GM21576 (cell line): ENCODE results near the gene UTP15.

Experiments
- ATAC-seq: cut with Tn5 transposase; IDR thresholded peaks from one replicate; pipeline ENCODE4 v1.9.1; 2021; ENCODE audit warnings: mild to moderate bottlenecking, moderate library complexity; ENCODE audit not compliant: unreplicated experiment

Gene UTP15

GRCh38 chr5:73565139-73565968 is at the start of gene UTP15, which contains the start of gene ANKRA2:
UTP15 (plus strand) TSS chr5:73565743; CDS start chr5:73567345, 1,602 bp downstream.
ANKRA2 (minus strand) TSS chr5:73565639; CDS start chr5:73562881, 2,758 bp downstream.
- ATAC-seq: peak; percentile 96

DNA sequence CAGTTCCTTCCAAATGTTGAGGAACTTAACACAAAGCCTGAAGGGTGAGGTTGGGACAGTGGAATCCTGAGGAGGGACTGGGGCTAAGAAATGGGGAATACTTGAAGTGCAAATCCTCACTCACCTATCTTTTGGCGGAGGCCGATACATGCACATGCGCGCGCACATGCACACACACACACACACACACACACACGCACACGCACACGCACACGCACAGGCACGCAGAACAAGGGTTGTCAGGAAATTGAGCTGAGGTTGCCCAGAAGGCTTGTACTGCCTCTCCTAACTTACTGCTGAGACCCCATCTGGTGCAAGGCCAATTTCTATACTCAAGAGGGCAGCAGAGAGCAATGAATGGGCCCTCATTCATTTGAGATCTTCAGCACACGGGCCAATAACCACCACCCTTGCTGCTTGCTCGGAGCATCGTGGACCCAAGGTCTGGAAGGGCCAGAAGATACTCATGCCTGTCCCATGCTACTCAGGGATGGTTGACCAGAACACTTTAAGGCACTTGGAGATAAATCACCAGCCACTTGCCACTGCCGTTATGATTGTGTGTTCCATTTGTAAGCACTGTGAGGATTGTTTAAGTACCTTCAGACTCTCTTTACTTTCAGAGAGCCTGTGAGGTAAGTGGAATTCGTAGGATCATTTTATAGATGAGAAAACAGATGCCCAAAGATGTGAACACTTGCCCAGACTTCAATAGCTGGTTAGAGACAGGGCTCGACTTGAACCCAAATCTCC is 45.8 kb upstream of the UTP15 start:
- ATAC-seq: peak; percentile 99

DNA sequence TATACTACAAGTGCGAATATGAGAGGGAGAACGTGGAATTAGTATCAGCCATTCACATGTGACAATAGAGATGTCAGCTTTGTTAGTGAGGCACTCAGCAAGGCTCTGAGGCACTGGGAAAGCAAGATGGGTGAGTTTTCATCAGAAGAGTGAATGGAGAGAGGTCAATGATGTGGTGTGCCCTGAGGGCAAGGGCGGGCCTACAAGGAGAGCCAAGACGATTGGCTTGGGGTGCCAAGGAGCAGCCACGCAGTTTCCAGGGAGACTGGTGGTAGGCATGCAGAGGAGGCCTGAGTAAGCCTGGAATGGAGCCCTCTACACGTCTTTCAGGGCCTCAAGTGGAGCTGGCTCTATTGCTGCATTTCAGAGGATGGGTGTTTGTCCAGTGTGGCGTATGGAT is 42.6 kb upstream of the UTP15 start:
- ATAC-seq: no peak

GRCh38 chr5:73523861-73524260 is 41.7 kb upstream of the UTP15 start:
- ATAC-seq: no peak

DNA sequence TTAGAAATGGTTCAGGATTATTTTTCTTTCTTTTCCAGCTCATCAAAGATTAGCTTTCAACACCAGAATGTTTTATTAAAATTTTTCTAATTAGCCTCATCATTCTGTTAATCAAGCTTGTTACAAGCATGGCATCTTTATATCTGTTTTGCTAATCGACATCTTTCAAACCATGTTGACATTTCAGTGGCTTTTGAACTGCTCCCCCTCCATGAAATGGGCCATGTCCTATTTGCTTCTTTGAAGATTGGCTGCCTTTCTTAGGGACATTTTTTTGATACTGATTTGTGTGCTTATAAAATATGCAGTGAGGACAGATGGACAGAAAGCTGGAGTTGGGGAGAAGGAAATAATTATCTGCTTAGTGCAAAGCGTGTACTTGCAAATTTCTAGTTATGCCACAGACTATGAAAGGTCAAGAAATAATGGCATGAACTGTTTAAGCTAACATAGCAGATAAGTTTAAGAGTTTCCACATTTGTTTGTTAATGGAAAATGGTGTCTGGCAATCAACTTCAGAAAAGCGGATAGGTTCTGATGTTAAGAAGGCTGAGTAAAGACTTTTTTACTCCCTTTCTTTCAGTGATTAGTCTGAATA is 39.8 kb upstream of the UTP15 start:
- no peak for ATAC-seq

DNA sequence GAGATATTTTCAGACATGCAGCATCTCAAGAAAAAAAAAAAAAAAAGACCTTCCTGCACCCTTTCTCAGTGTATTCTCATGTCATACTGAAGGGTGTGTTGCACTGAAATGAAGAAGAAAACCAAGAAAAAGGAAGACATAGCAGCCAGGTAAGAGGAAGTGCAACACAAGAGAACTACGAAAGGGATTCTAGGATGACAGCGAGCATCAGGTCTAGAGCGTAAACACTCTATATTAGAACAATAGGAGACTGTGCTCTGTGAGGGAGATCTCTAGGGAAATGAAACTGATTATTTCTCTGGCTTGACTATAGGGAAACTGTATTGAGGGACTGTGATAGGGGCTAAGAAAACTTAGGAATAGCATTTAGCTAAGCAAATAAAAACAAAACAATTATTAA is 37.3 kb upstream of the UTP15 start:
- no peak for ATAC-seq

- no peak for ATAC-seq
Observed at GRCh38 chr5:73529081-73529480, 36.5 kb upstream of the UTP15 start.

DNA sequence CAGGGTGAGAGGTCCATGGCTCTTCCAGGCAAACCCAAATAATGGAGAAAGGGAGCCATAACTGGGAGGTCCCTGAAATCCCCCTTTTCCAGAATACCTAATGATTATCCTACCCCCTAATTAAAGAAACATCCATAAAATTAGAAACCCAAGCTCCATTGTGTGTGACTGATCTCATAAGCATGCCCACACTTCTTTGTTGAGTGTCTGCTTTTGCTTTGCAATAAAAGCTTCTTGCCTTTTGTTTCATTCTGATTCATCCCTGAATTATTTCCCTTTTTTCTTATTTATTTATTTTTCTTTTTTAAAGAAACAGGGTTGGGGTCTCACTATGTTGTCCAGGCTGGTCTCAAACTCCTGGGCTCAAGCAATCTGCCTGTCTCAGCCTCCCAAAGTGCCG is 34.2 kb upstream of the UTP15 start:
- ATAC-seq: no peak

DNA sequence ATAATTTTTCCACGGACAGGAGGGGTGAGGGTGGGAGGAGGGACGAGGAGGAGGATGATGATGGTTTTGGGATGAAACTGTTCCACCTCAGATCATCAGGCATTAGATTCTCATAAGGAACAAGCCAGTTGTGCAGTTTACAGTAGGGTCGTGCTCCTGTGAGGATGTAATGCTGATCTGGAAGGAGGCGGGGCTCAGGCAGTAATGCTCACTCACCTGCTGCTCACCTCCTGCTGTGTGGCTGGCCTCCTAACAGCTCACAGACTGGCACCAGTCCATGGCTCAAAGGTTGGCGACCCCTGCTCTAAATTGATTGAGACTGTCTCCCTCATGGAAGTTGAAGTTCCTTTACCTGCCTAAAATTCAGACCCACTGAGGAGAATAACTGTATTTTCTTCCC is 33.3 kb upstream of the UTP15 start:
- ATAC-seq: no peak

DNA sequence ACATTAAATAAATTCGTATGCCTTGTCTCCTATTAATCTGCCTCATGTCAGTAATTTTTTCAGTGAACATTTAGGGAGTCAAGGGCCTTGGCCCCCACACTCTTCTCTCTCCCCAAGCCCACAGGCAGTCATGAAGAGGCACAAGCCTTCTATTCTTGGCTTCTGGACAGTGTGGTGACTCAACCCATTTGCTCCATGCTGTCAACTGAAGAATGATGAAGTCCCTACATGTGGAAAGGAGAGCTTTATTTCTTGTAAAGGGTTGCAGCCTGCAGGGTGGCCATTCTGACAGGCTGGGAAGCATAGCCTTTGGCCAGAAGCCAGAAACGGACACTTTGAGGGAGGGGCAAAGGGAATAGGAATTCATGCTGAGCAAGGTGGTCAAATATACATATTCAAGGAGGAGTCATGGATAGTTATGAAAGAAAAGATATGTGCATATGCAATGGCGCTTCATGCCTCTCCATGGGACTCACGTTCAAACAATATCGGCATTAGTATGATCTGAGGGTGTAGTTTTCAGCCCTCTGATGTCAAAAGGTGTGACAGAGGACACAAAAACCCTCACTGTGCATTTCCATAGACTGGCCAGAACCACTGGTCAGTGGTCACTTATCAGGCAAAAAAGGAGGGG is 31.4 kb upstream of the UTP15 start:
- ATAC-seq: no peak

- ATAC-seq: no peak
Observed at GRCh38 chr5:73534971-73535370, 30.6 kb upstream of the UTP15 start.

GRCh38 chr5:73539730-73540129 is 25.8 kb upstream of the UTP15 start:
- ATAC-seq: no peak

DNA sequence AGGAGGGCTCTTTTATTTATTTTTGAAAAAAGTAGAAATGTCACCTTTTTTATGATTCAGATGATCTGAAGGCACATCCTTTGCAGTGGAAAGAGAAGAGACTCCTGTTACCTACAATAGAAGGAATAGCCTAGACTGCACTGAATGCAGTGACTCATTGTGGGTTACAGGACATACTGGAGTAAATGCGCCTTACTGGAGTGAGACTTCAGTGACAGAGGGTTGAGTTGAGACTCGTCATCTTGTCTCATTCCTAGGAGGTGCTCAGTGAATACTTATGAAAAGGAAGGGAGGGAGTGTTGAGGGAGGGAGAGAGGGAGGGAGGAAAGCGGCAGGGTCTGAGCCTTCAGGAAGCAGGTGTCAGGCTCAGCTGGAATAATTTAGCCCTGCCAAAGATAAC is 25.4 kb upstream of the UTP15 start:
- no peak for ATAC-seq

DNA sequence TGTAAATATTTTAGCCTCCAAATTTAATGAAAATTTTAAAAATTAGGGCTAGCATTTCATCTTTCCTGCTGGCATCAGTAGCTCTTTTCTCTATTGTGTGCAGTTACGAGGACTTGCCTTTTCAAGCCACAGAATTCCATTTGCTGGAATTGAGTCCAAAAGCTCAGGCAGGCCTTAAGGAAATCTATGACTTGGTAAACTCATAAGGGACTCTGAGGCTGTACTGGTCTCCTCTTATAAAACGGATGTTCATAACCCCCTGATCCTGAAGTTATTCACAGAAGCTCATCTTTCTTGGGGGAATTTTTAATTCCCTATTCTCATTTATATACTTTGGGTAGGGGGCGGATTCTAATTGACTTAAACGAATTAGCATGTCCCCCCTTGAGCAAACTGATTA is 23.5 kb upstream of the UTP15 start:
- no peak for ATAC-seq

GRCh38 chr5:73544429-73545402 is 20.8 kb upstream of the UTP15 start:
- ATAC-seq: no peak

DNA sequence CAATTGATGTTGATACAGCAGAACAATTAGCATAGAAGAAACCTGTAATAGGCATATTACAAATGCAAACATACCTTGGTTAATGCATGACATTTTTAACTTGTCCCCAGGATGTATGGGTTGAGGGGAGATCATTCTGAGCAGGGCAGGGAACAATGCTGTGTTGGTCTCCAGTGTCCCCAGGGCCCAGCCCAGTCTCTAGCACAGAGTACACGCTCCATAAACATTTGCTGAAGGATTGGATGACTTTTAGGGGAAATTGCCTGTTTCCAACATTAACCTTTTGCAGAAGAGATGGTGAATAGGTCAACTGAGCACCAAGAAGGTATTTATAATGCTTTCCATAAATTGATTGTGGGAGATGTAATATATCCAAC is 20.2 kb upstream of the UTP15 start:
- ATAC-seq: no peak

GRCh38 chr5:73550016-73550415 is 15.5 kb upstream of the UTP15 start:
- no peak for ATAC-seq

GRCh38 chr5:73552642-73553041 is 12.9 kb upstream of the UTP15 start:
- ATAC-seq: no peak

GRCh38 chr5:73558950-73559349 is 6.6 kb upstream of the UTP15 start:
- no peak for ATAC-seq

DNA sequence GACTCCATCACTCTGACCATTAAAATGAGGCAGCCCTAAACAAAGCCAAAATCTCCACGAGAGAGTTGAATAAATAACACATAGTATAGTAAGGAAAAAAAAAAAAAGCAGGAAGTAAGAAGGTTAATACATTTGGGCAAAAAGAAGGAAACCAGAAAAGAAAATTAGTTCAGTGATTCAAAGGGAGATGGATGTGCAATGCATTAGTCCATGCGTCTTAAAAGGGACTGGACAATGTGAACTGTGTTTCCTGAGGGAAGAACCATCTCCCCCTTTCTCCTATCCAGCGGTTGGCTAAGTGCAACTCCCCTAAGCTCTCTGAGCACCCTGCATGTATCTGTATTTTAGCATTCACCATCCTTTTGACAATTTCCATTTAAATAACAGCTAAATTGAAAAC is 1.5 kb upstream of the UTP15 start:
- ATAC-seq: no peak
